ENCODE results near the gene TSC22D4.

DNA sequence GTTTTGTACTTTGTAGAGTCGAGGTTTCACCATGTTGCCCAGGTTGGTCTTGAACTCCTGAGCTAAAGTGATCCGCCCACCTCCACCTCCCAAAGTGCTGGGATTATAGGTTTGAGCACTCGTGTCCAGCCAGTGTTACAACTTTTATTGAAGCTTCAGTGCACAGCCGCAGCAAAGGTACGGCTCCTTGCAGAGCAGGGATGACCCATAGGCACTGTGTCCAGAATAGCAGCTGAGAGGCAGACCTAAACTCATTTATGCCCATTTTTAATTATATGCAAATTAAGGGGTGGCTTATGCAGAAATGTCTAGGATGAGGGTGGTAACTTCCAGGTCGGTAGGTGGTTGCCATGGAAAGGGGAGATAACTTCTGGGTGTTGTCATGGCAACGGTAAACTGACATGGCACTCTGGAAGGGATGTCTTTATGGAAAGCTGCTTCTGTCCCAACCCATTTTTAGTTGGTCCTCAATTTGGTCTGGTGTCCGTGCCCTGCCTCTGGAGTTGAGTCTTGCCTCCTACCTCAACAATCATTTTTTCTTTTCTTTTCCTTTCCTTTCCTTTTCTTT is 27.4 kb upstream of the TSC22D4 start:
- TF ChIP-seq, protein P1, sequence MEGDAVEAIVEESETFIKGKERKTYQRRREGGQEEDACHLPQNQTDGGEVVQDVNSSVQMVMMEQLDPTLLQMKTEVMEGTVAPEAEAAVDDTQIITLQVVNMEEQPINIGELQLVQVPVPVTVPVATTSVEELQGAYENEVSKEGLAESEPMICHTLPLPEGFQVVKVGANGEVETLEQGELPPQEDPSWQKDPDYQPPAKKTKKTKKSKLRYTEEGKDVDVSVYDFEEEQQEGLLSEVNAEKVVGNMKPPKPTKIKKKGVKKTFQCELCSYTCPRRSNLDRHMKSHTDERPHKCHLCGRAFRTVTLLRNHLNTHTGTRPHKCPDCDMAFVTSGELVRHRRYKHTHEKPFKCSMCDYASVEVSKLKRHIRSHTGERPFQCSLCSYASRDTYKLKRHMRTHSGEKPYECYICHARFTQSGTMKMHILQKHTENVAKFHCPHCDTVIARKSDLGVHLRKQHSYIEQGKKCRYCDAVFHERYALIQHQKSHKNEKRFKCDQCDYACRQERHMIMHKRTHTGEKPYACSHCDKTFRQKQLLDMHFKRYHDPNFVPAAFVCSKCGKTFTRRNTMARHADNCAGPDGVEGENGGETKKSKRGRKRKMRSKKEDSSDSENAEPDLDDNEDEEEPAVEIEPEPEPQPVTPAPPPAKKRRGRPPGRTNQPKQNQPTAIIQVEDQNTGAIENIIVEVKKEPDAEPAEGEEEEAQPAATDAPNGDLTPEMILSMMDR (IDR thresholded peaks at IDR 0.05; ENCODE audit: low read depth, low read length): no peak
- TF ChIP-seq EZH2phosphoT487 (IDR thresholded peaks at IDR 0.05; ENCODE audit: low read depth): no peak
